ENCODE data around the gene NOPCHAP1.

Gene NOPCHAP1

GRCh38 chr12:105013892-105014291 is 27.8 kb downstream of the NOPCHAP1 start:
- Histone ChIP-seq H3K9me3 (no peaks in the 10 kb centered on the region), H3K4me3 (ENCODE audit: low read depth in 1 of 2, low read length in 1 of 2) (no peak overlapping the region), H3K36me3 (no peaks in the 10 kb centered on the region), H3K4me1 (ENCODE audit: control insufficient read depth in 1 of 2, insufficient read depth in 1 of 2, low read depth in 1 of 2, low read length in 1 of 2) (no peaks in the 10 kb centered on the region), H3K27me3 (no peaks in the 10 kb centered on the region), H3K27ac (no peak overlapping the region)
- TF ChIP-seq, protein P1, sequence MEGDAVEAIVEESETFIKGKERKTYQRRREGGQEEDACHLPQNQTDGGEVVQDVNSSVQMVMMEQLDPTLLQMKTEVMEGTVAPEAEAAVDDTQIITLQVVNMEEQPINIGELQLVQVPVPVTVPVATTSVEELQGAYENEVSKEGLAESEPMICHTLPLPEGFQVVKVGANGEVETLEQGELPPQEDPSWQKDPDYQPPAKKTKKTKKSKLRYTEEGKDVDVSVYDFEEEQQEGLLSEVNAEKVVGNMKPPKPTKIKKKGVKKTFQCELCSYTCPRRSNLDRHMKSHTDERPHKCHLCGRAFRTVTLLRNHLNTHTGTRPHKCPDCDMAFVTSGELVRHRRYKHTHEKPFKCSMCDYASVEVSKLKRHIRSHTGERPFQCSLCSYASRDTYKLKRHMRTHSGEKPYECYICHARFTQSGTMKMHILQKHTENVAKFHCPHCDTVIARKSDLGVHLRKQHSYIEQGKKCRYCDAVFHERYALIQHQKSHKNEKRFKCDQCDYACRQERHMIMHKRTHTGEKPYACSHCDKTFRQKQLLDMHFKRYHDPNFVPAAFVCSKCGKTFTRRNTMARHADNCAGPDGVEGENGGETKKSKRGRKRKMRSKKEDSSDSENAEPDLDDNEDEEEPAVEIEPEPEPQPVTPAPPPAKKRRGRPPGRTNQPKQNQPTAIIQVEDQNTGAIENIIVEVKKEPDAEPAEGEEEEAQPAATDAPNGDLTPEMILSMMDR (IDR thresholded peaks at IDR 0.05): no peak

DNA sequence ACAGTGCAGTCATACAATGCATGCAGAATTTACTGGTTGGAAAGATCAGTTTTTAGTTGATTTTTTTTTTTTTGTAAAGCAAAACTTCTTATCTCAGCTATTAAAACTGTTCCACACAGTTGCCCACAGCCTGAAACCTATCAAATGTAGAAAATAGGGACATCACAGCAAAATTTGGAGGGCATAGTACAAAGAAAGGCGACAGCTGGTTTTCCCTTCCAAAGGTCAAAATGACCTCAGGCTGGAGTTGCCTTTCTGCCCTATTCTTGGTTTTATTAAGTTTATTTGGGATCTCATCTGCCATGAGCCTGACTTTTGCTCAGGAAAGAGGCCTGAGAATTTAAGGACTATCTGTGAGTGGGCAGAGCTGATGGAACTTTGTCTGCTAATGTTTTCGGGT is 28.5 kb downstream of the NOPCHAP1 start:
- Histone ChIP-seq H3K4me1 (ENCODE audit: control insufficient read depth in 1 of 2, insufficient read depth in 1 of 2, low read depth in 1 of 2, low read length in 1 of 2) (no peaks in the 10 kb centered on the region), H3K4me3 (ENCODE audit: low read depth in 1 of 2, low read length in 1 of 2) (no peak overlapping the region), H3K27ac (no peak overlapping the region), H3K36me3 (no peaks in the 10 kb centered on the region), H3K27me3 (no peaks in the 10 kb centered on the region), H3K9me3 (no peaks in the 10 kb centered on the region)
- TF ChIP-seq, protein P1 (IDR thresholded peaks at IDR 0.05): no peak

GRCh38 chr12:105015543-105015942 is 29.4 kb downstream of the NOPCHAP1 start:
- no peaks in the 10 kb centered on the region for H3K27me3 ChIP-seq
- TF ChIP-seq, protein P1 (IDR thresholded peaks at IDR 0.05): no peak
- H3K36me3 ChIP-seq: no peaks in the 10 kb centered on the region
- H3K9me3 ChIP-seq: no peaks in the 10 kb centered on the region
- H3K4me3 ChIP-seq (ENCODE audit: low read depth in 1 of 2, low read length in 1 of 2): no peak overlapping the region
- no peaks in the 10 kb centered on the region for H3K4me1 ChIP-seq (ENCODE audit: control insufficient read depth in 1 of 2, insufficient read depth in 1 of 2, low read depth in 1 of 2, low read length in 1 of 2)
- H3K27ac ChIP-seq: no peak overlapping the region

GRCh38 chr12:105018012-105018411 is 31.9 kb downstream of the NOPCHAP1 start:
- Histone ChIP-seq H3K27me3 (no peaks in the 10 kb centered on the region), H3K4me3 (ENCODE audit: low read depth in 1 of 2, low read length in 1 of 2) (no peak overlapping the region), H3K9me3 (no peaks in the 10 kb centered on the region), H3K4me1 (ENCODE audit: control insufficient read depth in 1 of 2, insufficient read depth in 1 of 2, low read depth in 1 of 2, low read length in 1 of 2) (no peaks in the 10 kb centered on the region), H3K27ac (no peak overlapping the region), H3K36me3 (no peaks in the 10 kb centered on the region)
- TF ChIP-seq, protein P1 (IDR thresholded peaks at IDR 0.05): no peak

- TF ChIP-seq, protein P1 (IDR thresholded peaks at IDR 0.05): no peak
- no peaks in the 10 kb centered on the region for H3K27me3 ChIP-seq
- H3K4me1 ChIP-seq (ENCODE audit: control insufficient read depth in 1 of 2, insufficient read depth in 1 of 2, low read depth in 1 of 2, low read length in 1 of 2): no peaks in the 10 kb centered on the region
- no peak overlapping the region for H3K27ac ChIP-seq
- H3K36me3 ChIP-seq: no peaks in the 10 kb centered on the region
- H3K9me3 ChIP-seq: no peaks in the 10 kb centered on the region
- no peak overlapping the region for H3K4me3 ChIP-seq (ENCODE audit: low read depth in 1 of 2, low read length in 1 of 2)
Measured at GRCh38 chr12:105018776-105019175, 32.7 kb downstream of the NOPCHAP1 start.
